ENCODE measurements around the gene ZNF500.

GRCh38 chr16:4750896-4751295 lies 16.1 kb downstream of the ZNF500 start:
- no peak for TF ChIP-seq EZH2 (IDR thresholded peaks at IDR 0.05; ENCODE audit: insufficient read depth, low read length)
- no peak for TF ChIP-seq CTCF (IDR thresholded peaks at IDR 0.05; ENCODE audit: insufficient read depth, low read depth, low read length)

All from astrocyte (in vitro differentiated cells and primary cell).